GM12865 (cell line): ENCODE data around the gene NRK.
"Not testable (repeated sequence)": the region's sequence is repeated elsewhere in the genome, so short reads cannot be mapped to it uniquely, and the experiment has no call there.

Experiments used
- DNase-seq: peaks from one replicate; pipeline ENCODE4 v3.0.0; 2010; ENCODE audit warnings: low read depth
- H3K4me3 ChIP-seq: 2 replicates; pipeline ENCODE4 v1.5.1; 2011; ENCODE audit warnings: mild to moderate bottlenecking, low read depth, low read length, control low read depth
- TF ChIP-seq, protein P1 (sequence below): IDR thresholded peaks from 2 replicates; pipeline ENCODE4 v1.5.1; 2011; ENCODE audit warnings: low read length, control low read depth, low read depth, inconsistent platforms; ENCODE audit not compliant: insufficient read depth; ENCODE audit errors: missing control alignments

Gene NRK

DNA sequence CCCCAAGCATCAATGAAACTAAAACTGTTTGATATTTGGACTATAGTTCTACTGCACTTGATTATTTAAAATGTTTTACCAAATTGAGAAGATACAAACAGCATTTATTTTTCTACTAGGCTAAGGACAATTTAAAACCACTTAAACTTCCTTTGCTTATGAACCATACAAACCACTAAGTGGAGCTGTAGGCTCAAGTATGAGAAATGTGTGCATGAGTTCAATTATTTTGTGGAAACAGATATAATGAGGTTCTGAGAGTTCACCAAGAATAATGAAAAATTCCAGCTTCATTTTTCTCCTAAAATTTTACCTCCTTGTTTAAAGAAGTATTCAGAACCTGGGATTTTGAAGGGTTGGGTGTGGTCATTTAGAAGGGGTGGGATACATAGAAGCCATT is 153.0 kb downstream of the NRK start:
- DNase-seq, result no peak
- H3K4me3 ChIP-seq, result no peak overlapping the region
- TF ChIP-seq, protein P1, sequence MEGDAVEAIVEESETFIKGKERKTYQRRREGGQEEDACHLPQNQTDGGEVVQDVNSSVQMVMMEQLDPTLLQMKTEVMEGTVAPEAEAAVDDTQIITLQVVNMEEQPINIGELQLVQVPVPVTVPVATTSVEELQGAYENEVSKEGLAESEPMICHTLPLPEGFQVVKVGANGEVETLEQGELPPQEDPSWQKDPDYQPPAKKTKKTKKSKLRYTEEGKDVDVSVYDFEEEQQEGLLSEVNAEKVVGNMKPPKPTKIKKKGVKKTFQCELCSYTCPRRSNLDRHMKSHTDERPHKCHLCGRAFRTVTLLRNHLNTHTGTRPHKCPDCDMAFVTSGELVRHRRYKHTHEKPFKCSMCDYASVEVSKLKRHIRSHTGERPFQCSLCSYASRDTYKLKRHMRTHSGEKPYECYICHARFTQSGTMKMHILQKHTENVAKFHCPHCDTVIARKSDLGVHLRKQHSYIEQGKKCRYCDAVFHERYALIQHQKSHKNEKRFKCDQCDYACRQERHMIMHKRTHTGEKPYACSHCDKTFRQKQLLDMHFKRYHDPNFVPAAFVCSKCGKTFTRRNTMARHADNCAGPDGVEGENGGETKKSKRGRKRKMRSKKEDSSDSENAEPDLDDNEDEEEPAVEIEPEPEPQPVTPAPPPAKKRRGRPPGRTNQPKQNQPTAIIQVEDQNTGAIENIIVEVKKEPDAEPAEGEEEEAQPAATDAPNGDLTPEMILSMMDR, result no peak

DNA sequence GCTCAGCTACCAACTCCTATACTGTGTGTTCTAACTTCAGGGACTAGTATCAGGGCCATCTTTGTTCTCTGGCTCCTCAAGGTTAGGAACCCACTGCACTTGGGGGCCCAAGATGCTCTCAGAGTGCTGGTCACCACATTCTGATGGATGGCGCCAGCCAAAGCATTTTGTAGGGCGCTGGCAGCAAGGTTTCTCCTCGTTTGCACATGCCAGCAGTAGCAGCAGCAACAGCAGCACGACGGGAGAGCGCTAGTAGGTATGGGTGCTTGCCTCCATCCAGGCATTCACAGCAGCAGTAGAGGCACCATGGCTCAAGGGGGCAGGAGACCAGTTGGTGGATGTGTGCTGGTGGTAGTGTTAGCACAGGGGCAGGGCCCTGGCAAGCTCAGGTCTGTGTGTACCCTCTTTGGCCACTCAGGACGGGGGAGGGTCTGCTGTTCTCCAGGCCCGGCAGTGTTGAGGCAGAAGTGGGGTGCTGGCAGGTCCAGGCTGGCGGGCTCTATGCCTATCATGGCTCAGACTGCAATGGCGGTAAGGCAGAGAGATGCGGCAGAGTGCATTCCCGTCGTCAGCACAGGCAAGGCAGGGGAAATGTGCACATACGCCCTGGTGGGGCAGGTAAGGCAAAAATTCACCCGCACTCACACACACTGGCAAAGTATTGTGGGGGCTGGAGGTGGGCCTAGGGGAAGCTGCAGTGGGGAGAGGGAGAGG is 159.6 kb downstream of the NRK start:
- TF ChIP-seq, protein P1, result no peak
- no peak overlapping the region for H3K4me3 ChIP-seq
- DNase-seq, result no peak

DNA sequence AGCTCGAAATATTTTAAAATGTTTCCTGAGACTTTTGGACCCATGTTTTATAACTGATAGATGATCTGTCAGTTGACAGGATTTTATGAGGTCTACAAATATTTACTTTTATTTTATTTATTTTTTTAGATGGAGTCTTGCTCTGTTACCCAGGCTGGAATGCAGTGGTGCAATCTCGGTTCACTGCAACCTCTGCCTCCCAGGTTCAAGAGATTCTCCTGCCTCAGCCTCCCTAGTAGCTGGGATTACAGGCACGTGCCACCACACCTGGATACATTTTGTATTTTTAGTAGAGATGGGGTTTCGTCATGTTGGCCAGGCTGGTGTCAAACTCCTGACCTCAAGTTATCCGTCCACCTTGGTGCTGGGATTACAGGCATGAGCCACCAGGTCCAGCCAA is 166.1 kb downstream of the NRK start:
- DNase-seq, H3K4me3 ChIP-seq: not testable (repeated sequence)

DNA sequence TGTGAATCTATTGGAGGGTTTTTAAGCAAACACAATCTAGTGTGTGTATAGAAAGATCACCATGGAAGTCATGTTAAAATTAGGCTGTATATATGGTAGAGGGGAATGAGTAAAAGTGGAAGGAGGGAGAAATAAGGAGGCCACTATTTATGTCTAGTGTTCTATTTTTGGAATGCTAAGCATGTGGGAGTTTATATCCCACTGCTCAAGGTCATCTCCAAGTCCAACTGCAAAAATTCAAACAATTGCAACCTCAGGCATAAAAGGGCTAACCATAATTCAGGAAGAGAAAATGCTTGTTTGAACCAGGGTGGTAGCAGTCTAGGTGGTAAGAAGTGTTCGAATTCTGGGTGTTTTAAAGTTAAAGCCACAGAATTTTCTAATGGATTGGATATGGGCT is 177.0 kb downstream of the NRK start:
- no peak for DNase-seq
- no peak overlapping the region for H3K4me3 ChIP-seq
- TF ChIP-seq, protein P1, result no peak

DNA sequence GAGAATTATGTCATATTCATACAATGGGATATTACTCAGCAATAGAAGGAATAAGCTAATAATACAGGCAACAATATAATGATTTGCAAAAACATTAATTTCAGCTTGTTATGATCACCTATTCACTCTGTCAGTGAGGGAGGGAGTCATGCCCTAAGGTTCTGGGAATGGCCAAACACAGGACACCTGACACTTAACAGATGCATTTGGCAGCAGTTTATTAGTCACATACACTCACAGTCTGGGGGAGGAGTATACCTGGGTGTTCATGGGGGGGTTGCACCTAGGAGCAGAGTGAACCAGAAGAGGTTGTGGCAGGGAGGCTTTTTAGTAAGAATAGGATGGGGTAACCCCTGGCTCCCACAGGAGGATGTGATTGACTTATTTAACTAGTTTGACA is 177.9 kb downstream of the NRK start:
- TF ChIP-seq, protein P1, result no peak
- H3K4me3 ChIP-seq, result no peak overlapping the region
- no peak for DNase-seq

DNA sequence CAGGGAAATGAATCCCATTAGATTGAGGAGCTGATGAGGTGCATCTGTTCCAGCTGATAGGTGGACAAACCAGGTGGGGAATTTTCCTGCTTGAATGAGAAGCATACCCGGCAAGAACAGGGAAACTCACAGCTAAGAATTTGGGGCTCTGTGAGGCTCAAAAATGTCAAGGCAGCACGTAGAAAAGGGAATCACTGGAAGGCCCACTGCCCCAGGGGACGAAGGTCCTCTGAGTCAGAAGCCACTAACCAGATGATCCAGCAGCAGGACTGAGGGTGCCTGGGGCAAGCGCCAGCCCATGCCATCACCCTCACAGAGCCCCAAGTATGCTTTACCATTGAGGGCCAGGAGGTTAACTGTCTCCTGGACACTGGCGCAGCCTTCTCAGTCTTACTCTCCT is 178.3 kb downstream of the NRK start:
- not testable (repeated sequence) for DNase-seq, H3K4me3 ChIP-seq

DNA sequence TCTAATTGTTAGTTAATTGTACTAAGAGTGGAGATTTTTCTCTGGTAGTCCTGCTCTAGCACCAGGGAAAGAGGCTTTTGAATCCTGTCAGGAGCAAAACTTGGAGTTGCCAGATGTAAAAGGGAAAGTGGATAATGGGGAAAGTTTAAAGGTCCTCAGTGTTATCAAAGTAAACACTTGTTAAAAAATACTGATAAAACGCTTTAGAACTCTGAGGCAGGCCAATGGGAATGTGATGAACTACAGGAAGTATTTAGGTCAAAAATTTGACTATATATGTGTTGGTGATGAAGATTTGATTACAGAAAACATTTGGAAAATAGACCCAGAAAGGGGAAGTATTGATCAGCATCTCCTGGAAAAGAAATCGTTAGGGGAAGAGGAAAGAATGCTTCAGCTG is 183.3 kb downstream of the NRK start:
- TF ChIP-seq, protein P1, result no peak
- no peak overlapping the region for H3K4me3 ChIP-seq
- DNase-seq, result no peak

DNA sequence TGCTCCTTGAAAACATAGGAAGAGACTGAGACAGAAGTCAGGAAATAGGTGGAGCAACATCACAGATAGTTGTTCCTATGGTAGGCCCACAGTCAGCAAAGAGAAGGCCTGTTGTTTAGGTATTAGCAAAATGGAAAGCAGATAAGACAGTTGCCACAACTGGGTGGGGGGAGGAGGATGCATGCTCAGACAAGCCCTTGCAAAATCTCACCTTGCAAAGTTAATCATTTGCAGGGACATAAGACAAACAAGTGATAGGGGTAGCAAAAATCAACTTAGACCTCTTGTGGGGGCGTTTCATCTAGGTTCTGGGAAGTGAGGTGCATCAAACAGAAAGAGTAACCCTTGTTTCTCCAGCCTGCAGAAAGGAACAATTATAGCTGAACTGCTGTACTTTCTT is 185.5 kb downstream of the NRK start:
- no peak overlapping the region for H3K4me3 ChIP-seq
- TF ChIP-seq, protein P1, result no peak
- DNase-seq, result no peak
